Measurements from ENCODE around the gene ATP13A2. TPM values are rescaled to one million over a fixed set of nuclear protein-coding genes. Genes with fewer than 3 reads are reported as not detected.

The ATP13A2 gene
- total RNA-seq, 1 experiment from 2014 or later: 50.9 TPM

DNA sequence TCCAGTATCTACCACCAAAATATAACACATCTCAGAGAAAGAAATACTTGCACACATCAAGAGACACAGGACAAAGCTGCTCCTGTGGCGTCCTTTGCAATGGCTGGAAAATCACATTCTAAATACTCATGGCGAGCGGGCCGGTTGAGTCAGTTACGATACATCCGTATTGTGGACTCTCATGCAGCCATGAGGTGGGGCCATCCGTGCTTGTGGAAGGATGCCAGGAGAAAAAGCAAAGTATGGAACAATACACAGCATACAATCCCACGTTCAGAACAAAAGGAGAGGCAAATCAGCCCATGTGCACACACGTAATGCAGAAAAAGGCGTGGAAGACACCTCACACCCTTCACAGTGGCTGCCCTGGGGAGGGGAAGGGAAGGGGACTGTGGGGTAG lies 13.1 kb downstream of the ATP13A2 start:
- no peak for DNase-seq (ENCODE audit: low spot score)
- no peaks in the 10 kb centered on the region for H3K9me3 ChIP-seq (ENCODE audit: low read depth, low read length, poor library complexity, severe bottlenecking)
- H3K27ac ChIP-seq (ENCODE audit: low read depth, low read length, poor library complexity, severe bottlenecking): no peak overlapping the region
- ChIA-PET POLR2A (ENCODE audit: low non-redundant PET) (no interaction called here), CTCF (no interaction called here)
- TF ChIP-seq, protein P1, sequence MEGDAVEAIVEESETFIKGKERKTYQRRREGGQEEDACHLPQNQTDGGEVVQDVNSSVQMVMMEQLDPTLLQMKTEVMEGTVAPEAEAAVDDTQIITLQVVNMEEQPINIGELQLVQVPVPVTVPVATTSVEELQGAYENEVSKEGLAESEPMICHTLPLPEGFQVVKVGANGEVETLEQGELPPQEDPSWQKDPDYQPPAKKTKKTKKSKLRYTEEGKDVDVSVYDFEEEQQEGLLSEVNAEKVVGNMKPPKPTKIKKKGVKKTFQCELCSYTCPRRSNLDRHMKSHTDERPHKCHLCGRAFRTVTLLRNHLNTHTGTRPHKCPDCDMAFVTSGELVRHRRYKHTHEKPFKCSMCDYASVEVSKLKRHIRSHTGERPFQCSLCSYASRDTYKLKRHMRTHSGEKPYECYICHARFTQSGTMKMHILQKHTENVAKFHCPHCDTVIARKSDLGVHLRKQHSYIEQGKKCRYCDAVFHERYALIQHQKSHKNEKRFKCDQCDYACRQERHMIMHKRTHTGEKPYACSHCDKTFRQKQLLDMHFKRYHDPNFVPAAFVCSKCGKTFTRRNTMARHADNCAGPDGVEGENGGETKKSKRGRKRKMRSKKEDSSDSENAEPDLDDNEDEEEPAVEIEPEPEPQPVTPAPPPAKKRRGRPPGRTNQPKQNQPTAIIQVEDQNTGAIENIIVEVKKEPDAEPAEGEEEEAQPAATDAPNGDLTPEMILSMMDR (conservative IDR thresholded peaks at IDR 0.05; ENCODE audit: low read depth, low read length): no peak
- no peak for TF ChIP-seq EZH2 (IDR thresholded peaks at IDR 0.05; ENCODE audit: borderline replicate concordance, low read depth, low read length, poor library complexity, severe bottlenecking)
- no TSS peak for BruUV-seq (replicated peaks)
- intact Hi-C loops (cut with micrococcal nuclease; ENCODE audit: unreplicated experiment): no loop called here
- peaks cover 4% of the 10 kb centered on the region for H3K36me3 ChIP-seq (ENCODE audit: insufficient read depth, low read length, poor library complexity, severe bottlenecking)
- H3K4me3 ChIP-seq (ENCODE audit: low read depth, low read length, poor library complexity, severe bottlenecking): no peak overlapping the region
- H3K27me3 ChIP-seq (replicated peaks; ENCODE audit: insufficient read depth, low read depth, low read length, poor library complexity): no peaks in the 10 kb centered on the region
- H3K4me1 ChIP-seq (ENCODE audit: insufficient read depth, low read length, poor library complexity, severe bottlenecking): no peaks in the 10 kb centered on the region

DNA sequence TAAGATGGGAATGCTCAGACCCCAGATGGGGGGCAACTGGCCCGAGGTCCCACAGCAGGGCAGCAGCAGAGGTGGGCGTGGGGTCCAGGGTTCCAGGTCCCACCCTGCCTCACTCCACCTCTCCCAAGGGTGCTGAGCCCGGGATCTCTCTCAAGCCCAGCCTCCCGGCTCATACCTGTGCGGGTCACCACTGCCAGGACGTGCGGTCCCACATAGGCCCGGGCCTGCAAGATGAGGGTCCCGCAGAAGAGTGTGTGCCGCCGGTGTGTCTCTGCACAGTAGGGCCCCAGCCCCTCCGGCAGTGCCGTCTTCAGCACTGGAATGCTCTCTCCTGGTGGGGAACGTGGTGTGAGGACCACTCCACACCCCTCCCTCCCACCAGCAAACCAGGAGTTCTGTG lies 14.9 kb downstream of the ATP13A2 start:
- peaks cover 2% of the 10 kb centered on the region for H3K36me3 ChIP-seq (ENCODE audit: insufficient read depth, low read length, poor library complexity, severe bottlenecking)
- BruUV-seq (replicated peaks): no TSS peak
- CTCF ChIA-PET: no interaction called here

DNA sequence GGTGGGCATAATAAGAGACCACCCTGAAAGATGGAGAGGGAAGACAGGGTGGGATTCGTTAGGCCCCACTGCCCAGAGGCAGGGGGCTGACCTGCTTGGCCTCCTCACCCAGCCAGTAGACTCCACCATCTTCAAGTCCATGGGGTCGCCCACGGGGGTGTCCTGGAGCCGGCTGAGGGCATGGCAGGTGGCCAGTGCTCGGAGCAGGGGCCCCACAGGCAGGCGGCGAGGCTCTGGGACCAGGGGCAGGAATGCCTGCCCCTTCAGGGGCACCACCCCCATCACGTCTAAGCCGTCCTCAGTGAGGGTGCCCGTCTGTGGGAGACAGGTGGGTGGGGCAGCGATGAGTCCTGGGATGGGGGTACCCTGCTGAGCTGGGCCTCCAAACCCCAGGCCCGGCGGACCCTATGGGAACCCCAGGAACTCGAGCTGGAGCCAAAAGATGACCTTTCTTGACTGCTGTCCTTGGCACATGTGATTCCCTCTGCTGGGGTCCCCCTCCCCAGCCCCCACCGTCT lies 18.1 kb downstream of the ATP13A2 start:
- POLR2A ChIA-PET (ENCODE audit: low non-redundant PET): no interaction called here
- Histone ChIP-seq H3K9me3 (ENCODE audit: low read depth, low read length, poor library complexity, severe bottlenecking) (no peaks in the 10 kb centered on the region), H3K36me3 (ENCODE audit: insufficient read depth, low read length, poor library complexity, severe bottlenecking) (no peaks in the 10 kb centered on the region), H3K4me1 (ENCODE audit: insufficient read depth, low read length, poor library complexity, severe bottlenecking) (no peaks in the 10 kb centered on the region), H3K4me3 (ENCODE audit: low read depth, low read length, poor library complexity, severe bottlenecking) (no peak overlapping the region), H3K27ac (ENCODE audit: low read depth, low read length, poor library complexity, severe bottlenecking) (no peak overlapping the region), H3K27me3 (replicated peaks; ENCODE audit: insufficient read depth, low read depth, low read length, poor library complexity) (no peaks in the 10 kb centered on the region)
- BruUV-seq (replicated peaks): no TSS peak
- intact Hi-C loops (cut with micrococcal nuclease; ENCODE audit: unreplicated experiment): no loop called here
- CTCF ChIA-PET: no interaction called here
- TF ChIP-seq, protein P1 (conservative IDR thresholded peaks at IDR 0.05; ENCODE audit: low read depth, low read length): no peak
- TF ChIP-seq EZH2 (IDR thresholded peaks at IDR 0.05; ENCODE audit: borderline replicate concordance, low read depth, low read length, poor library complexity, severe bottlenecking): no peak
- no peak for DNase-seq (ENCODE audit: low spot score)

More for the DNA sequence above, 14.9 kb downstream of the ATP13A2 start:
- Histone ChIP-seq H3K4me1 (ENCODE audit: insufficient read depth, low read length, poor library complexity, severe bottlenecking) (no peaks in the 10 kb centered on the region), H3K4me3 (ENCODE audit: low read depth, low read length, poor library complexity, severe bottlenecking) (no peak overlapping the region), H3K27me3 (replicated peaks; ENCODE audit: insufficient read depth, low read depth, low read length, poor library complexity) (no peaks in the 10 kb centered on the region), H3K9me3 (ENCODE audit: low read depth, low read length, poor library complexity, severe bottlenecking) (no peaks in the 10 kb centered on the region), H3K27ac (ENCODE audit: low read depth, low read length, poor library complexity, severe bottlenecking) (no peak overlapping the region)
- POLR2A ChIA-PET (ENCODE audit: low non-redundant PET): interaction anchor here (0.6 kb wide), 1 partner anchor 25 kb away, joined by 8 read pairs; no protein-coding TSS in a partner anchor
- intact Hi-C loops (cut with micrococcal nuclease; ENCODE audit: unreplicated experiment): no loop called here
- no peak for DNase-seq (ENCODE audit: low spot score)
- TF ChIP-seq, protein P1 (conservative IDR thresholded peaks at IDR 0.05; ENCODE audit: low read depth, low read length): no peak
- no peak for TF ChIP-seq EZH2 (IDR thresholded peaks at IDR 0.05; ENCODE audit: borderline replicate concordance, low read depth, low read length, poor library complexity, severe bottlenecking)

Data from A673 (cell line).